ENCODE data around the gene DACH1.
"Not testable (repeated sequence)": the region's sequence is repeated elsewhere in the genome, so short reads cannot be mapped to it uniquely, and the experiment has no call there.

The DACH1 gene

GRCh38 chr13:71865874-71866334 is 1.1 kb downstream of the DACH1 start:
- no peak for FAIRE-seq

GRCh38 chr13:71864986-71865873 is 1.8 kb downstream of the DACH1 start:
- no peak for FAIRE-seq

- FAIRE-seq, result no peak
Measured at GRCh38 chr13:71864094-71864985, 2.7 kb downstream of the DACH1 start.

- no peak for FAIRE-seq
Measured at GRCh38 chr13:71863254-71863865, 3.6 kb downstream of the DACH1 start.

- FAIRE-seq, result no peak
Measured at GRCh38 chr13:71862459-71862943, 4.5 kb downstream of the DACH1 start.

GRCh38 chr13:71861769-71862458 is 5.1 kb downstream of the DACH1 start:
- FAIRE-seq, result peak; percentile 38

GRCh38 chr13:71860547-71861138 is 6.4 kb downstream of the DACH1 start:
- FAIRE-seq, result no peak

GRCh38 chr13:71858647-71859046 is 8.4 kb downstream of the DACH1 start:
- FAIRE-seq, result no peak

GRCh38 chr13:71856548-71857043 is 10.4 kb downstream of the DACH1 start:
- no peak for FAIRE-seq

- no peak for FAIRE-seq
Measured at GRCh38 chr13:71854401-71854800, 12.6 kb downstream of the DACH1 start.

- FAIRE-seq, result no peak
Measured at GRCh38 chr13:71853725-71854124, 13.3 kb downstream of the DACH1 start.

GRCh38 chr13:71852736-71853135 is 14.3 kb downstream of the DACH1 start:
- FAIRE-seq, result no peak

- no peak for FAIRE-seq
Measured at GRCh38 chr13:71851498-71852409, 15.2 kb downstream of the DACH1 start.

GRCh38 chr13:71842003-71842402 is 25.0 kb downstream of the DACH1 start:
- FAIRE-seq, result no peak

GRCh38 chr13:71838842-71839241 is 28.2 kb downstream of the DACH1 start:
- FAIRE-seq, result no peak

GRCh38 chr13:71837582-71837981 is 29.4 kb downstream of the DACH1 start:
- not testable (repeated sequence) for FAIRE-seq

- no peak for FAIRE-seq
Measured at GRCh38 chr13:71831716-71832115, 35.3 kb downstream of the DACH1 start.

GRCh38 chr13:71830736-71831135 is 36.3 kb downstream of the DACH1 start:
- no peak for FAIRE-seq

- FAIRE-seq, result no peak
Measured at GRCh38 chr13:71830323-71830722, 36.7 kb downstream of the DACH1 start.

- FAIRE-seq, result no peak
Measured at GRCh38 chr13:71829547-71829946, 37.5 kb downstream of the DACH1 start.

- no peak for FAIRE-seq
Measured at GRCh38 chr13:71828564-71828963, 38.4 kb downstream of the DACH1 start.
